G401.6 (cell line): ENCODE data around the gene YIPF2.

Source experiments
- FAIRE-seq: peaks from 2 replicates; lab custom pipeline; 2012; peaks lifted over from hg19 to GRCh38; lab: Jason Lieb, UNC

Gene YIPF2

DNA sequence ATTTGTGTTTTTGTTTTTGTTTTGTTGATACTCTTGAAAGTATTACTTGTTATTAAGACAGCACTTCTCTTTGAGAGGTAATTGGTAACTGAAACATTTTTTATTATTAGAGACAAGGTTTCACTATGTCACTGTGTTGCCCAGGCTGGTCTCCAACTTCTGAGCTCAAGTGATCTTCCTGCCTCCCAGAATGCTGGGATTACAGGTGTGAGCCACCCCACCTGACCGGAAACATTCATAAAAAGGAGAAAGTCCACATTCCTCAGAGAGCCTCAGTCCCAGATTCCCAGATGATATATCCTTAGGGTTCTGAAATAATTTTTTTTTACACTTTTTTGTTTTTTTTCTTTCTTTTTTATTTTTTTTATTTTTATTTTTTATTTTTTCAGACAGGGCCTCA is 54.4 kb downstream of the YIPF2 start:
- FAIRE-seq, result no peak

DNA sequence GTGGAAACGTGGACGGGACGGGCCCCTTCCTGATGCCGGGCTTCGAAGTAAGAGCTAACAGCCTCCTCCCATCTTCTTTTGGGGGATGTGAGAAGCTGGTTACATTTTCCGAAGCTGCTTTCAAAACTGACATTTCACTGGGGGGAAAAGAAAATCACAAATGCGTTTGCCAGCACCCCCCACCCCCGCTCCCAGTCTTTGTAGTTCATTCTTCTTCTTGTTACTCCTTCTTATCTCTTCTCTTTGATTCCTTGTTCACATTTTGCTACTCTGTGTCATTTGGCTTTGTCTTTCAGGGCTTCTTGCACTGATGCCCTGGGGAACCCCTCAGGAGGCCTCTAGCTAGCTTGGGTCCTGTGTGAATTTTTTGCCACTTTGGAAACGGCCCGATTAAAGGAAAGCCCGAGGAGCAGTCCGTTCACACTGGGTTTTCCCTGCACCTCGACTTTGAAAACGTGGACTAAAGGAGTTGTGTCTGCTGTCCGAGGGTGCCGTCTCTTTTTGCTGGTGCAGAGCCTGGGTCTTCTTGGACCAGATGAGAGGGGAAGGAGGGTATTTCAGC is 55.8 kb downstream of the YIPF2 start:
- FAIRE-seq, result no peak
